Measurements from ENCODE around the gene ZNF83. TPM values are rescaled to one million over a fixed set of nuclear protein-coding genes. Genes with fewer than 3 reads are reported as not detected.
A peak's percentile ranks its signal among the peaks of the same experiment; 100 is the strongest.
"Not testable (repeated sequence)": the region's sequence is repeated elsewhere in the genome, so short reads cannot be mapped to it uniquely, and the experiment has no call there.

Gene ZNF83
- total RNA-seq (100 to 1,000 TPM in 2 of 5 experiments, 10 to 100 TPM in 3; 49.7 to 113 (median 70.5) TPM), polyA plus RNA-seq (10 to 100 TPM; 17.2 to 21.8 TPM), total RNA-seq (89.5 reads per million, percentile 82 among the genes with 10 or more reads in this experiment)

- Mint-ChIP-seq H3K4me1 (peaks cover 11 to 27% (median 20%) of the 10 kb centered on the region in 7 donors), H3K36me3 (peaks cover 6 to 51% (median 29%) of the 10 kb centered on the region in 5 donors), H3K27me3 (no peaks in the 10 kb centered on the region), H3K9me3 (peaks cover 3 to 80% (median 21%) of the 10 kb centered on the region in 11 donors), H3K27ac (peak within 1 kb of the TSS; percentile 94 to 98 (median 97)), H3K4me3 (peak within 1 kb of the TSS; percentile 92 to 98 (median 95))
- Histone ChIP-seq H3K27ac (ENCODE audit: low read depth, low read length) (peak within 1 kb of the TSS; percentile 99), H3K36me3 (ENCODE audit: control insufficient read depth in 2 of 3, insufficient read depth in 3 of 3, low read length in 3 of 3) (peaks cover 0 to 5% (median 0%) of the 10 kb centered on the region in 3 experiments), H3K27me3 (ENCODE audit: control insufficient read depth in 2 of 2, insufficient read depth in 2 of 2, low read length in 2 of 2) (no peaks in the 10 kb centered on the region), H3K4me3 (ENCODE audit: low read length) (peak within 1 kb of the TSS; percentile 86), H3K9me3 (ENCODE audit: control insufficient read depth in 2 of 3, low read length in 3 of 3) (no peaks in the 10 kb centered on the region), H3K4me1 (ENCODE audit: control insufficient read depth in 2 of 2, insufficient read depth in 2 of 2, low read length in 2 of 2) (peaks cover 7 to 8% of the 10 kb centered on the region in 2 donors)
- CTCF ChIA-PET = no interaction called here
- intact Hi-C loops (cut with micrococcal nuclease) = loop anchor here (1.0 to 10.0 kb wide), 17 partner anchors 37 to 829 kb away; partner anchors contain the start of genes ZNF320 (in 2 of the 2), ZNF611 (in 2 of the 2), ZNF701 (in 2 of the 2) and ZNF808 (in 2 of the 2)
- POLR2A ChIA-PET = interaction anchor here (0.9 to 2.2 kb wide), 5 partner anchors 37 to 109 kb away, joined by 3 to 10 read pairs (median 3); no protein-coding TSS in a partner anchor
- DNase-seq (peak; percentile 81 to 97 (median 92)), ATAC-seq (peak; percentile 99)
Observed at GRCh38 chr19:52637718-52638585, at the start of gene ZNF83. Gene ZNF83, minus strand, starts transcription at chr19:52638355.

DNA sequence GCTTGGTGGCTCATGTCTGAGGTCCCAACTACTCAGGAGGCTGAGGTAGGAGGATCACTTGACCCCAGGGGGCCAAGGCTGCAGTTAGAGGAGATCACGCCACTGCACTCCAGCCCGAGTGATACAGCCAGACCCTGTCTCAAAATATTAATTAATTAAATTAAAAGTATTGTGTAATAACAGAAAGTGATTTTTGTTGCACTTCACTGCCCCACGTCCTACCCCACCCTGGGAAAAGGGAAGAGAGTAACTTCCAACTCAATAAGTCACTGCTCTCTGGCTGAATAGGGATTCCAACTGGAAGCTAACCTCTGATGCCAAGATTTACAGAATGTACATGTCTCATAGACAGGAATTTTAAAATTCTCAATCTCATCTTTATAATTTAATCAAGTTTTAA, 49.5 kb upstream of the ZNF83 start:
- H3K36me3 ChIP-seq (ENCODE audit: control insufficient read depth in 2 of 3, insufficient read depth in 3 of 3, low read length in 3 of 3) = peaks cover 0 to 14% (median 0%) of the 10 kb centered on the region in 3 experiments
- POLR2A ChIA-PET = interaction anchor here (0.6 to 0.9 kb wide), 2 partner anchors 167 to 412 kb away, joined by 3 read pairs; no protein-coding TSS in a partner anchor
- intact Hi-C loops (cut with micrococcal nuclease) = no loop called here
- peaks cover 6 to 9% of the 10 kb centered on the region in 2 donors for H3K4me1 ChIP-seq (ENCODE audit: control insufficient read depth in 2 of 2, insufficient read depth in 2 of 2, low read length in 2 of 2)
- no peak for ATAC-seq
- Mint-ChIP-seq H3K9me3 (peaks cover 0 to 12% (median 0%) of the 10 kb centered on the region in 11 donors), H3K36me3 (peaks cover 0 to 44% (median 24%) of the 10 kb centered on the region in 5 donors), H3K27me3 (no peaks in the 10 kb centered on the region), H3K27ac (no peak overlapping the region), H3K4me3 (no peak overlapping the region), H3K4me1 (peaks cover 26 to 44% (median 41%) of the 10 kb centered on the region in 7 donors)
- CTCF ChIA-PET = no interaction called here
- H3K27ac ChIP-seq (ENCODE audit: low read depth, low read length) = no peak overlapping the region
- no peaks in the 10 kb centered on the region for H3K9me3 ChIP-seq (ENCODE audit: control insufficient read depth in 2 of 3, low read length in 3 of 3)
- H3K4me3 ChIP-seq (ENCODE audit: low read length) = no peak overlapping the region
- DNase-seq = no peak
- no peaks in the 10 kb centered on the region for H3K27me3 ChIP-seq (ENCODE audit: control insufficient read depth in 2 of 2, insufficient read depth in 2 of 2, low read length in 2 of 2)

DNA sequence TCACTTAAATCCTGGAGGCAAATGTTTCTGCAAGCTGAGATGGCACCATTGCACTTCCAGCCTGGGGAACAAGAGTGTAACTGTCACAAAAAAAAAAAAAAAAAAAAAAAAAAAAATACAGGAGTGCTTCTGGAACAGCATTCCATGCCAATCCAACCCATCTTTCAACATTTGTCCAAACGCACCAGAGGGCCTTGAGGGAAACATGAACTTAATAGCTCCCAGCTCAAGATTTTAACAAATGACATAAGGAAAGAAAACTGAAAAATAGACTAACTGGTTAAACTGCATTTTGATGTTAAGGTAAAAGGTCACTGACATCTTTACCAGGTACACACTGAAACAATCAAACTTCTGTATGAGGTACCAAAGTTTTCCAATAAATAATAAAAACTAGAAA, 47.7 kb upstream of the ZNF83 start:
- ChIA-PET POLR2A (no interaction called here), CTCF (no interaction called here)
- intact Hi-C loops (cut with micrococcal nuclease) = no loop called here
- peaks cover 0 to 16% (median 0%) of the 10 kb centered on the region in 11 donors for H3K9me3 Mint-ChIP-seq
- H3K36me3 ChIP-seq (ENCODE audit: control insufficient read depth in 2 of 3, insufficient read depth in 3 of 3, low read length in 3 of 3) = peaks cover 0 to 14% (median 0%) of the 10 kb centered on the region in 3 experiments
- peaks cover 2 to 9% of the 10 kb centered on the region in 2 donors for H3K4me1 ChIP-seq (ENCODE audit: control insufficient read depth in 2 of 2, insufficient read depth in 2 of 2, low read length in 2 of 2)
- H3K27ac ChIP-seq (ENCODE audit: low read depth, low read length) = no peak overlapping the region
- peaks cover 23 to 44% (median 42%) of the 10 kb centered on the region in 7 donors for H3K4me1 Mint-ChIP-seq
- H3K4me3 ChIP-seq (ENCODE audit: low read length) = no peak overlapping the region
- no peak overlapping the region for H3K4me3 Mint-ChIP-seq
- no peaks in the 10 kb centered on the region for H3K27me3 ChIP-seq (ENCODE audit: control insufficient read depth in 2 of 2, insufficient read depth in 2 of 2, low read length in 2 of 2)
- ATAC-seq (no peak), DNase-seq (no peak)
- no peak overlapping the region for H3K27ac Mint-ChIP-seq
- H3K36me3 Mint-ChIP-seq = peaks cover 0 to 53% (median 30%) of the 10 kb centered on the region in 5 donors
- H3K9me3 ChIP-seq (ENCODE audit: control insufficient read depth in 2 of 3, low read length in 3 of 3) = no peaks in the 10 kb centered on the region
- no peaks in the 10 kb centered on the region for H3K27me3 Mint-ChIP-seq

- peaks cover 0 to 42% (median 7%) of the 10 kb centered on the region in 11 donors for H3K9me3 Mint-ChIP-seq
- H3K27me3 ChIP-seq (ENCODE audit: control insufficient read depth in 2 of 2, insufficient read depth in 2 of 2, low read length in 2 of 2); H3K27ac ChIP-seq (ENCODE audit: low read depth, low read length); DNase-seq; H3K4me3 Mint-ChIP-seq; H3K4me1 ChIP-seq (ENCODE audit: control insufficient read depth in 2 of 2, insufficient read depth in 2 of 2, low read length in 2 of 2); H3K4me3 ChIP-seq (ENCODE audit: low read length); H3K27me3 Mint-ChIP-seq; ATAC-seq; intact Hi-C loops (cut with micrococcal nuclease); H3K9me3 ChIP-seq (ENCODE audit: control insufficient read depth in 2 of 3, low read length in 3 of 3): not testable (repeated sequence)
- H3K4me1 Mint-ChIP-seq = peaks cover 7 to 32% (median 22%) of the 10 kb centered on the region in 7 donors
- ChIA-PET POLR2A (interaction anchor here (0.7 to 0.9 kb wide), 2 partner anchors 11 to 354 kb away, joined by 3 read pairs; no protein-coding TSS in a partner anchor), CTCF (interaction anchor here (0.7 kb wide), 1 partner anchor 195 kb away, joined by 3 read pairs; no protein-coding TSS in a partner anchor)
- peaks cover 6 to 57% (median 49%) of the 10 kb centered on the region in 5 donors for H3K36me3 Mint-ChIP-seq
- peaks cover 0 to 18% (median 0%) of the 10 kb centered on the region in 3 experiments for H3K36me3 ChIP-seq (ENCODE audit: control insufficient read depth in 2 of 3, insufficient read depth in 3 of 3, low read length in 3 of 3)
- H3K27ac Mint-ChIP-seq = peak overlapping the region in 1 of 9 donors; percentile 32
Observed at GRCh38 chr19:52681216-52681615, 43.1 kb upstream of the ZNF83 start.

- DNase-seq (no peak), ATAC-seq (no peak)
- no peaks in the 10 kb centered on the region for H3K4me1 ChIP-seq (ENCODE audit: control insufficient read depth in 2 of 2, insufficient read depth in 2 of 2, low read length in 2 of 2)
- H3K4me3 Mint-ChIP-seq = peak overlapping the region in 1 of 10 donors; percentile 39
- peak overlapping the region in 3 of 9 donors; percentile 40 to 69 (median 49) for H3K27ac Mint-ChIP-seq
- ChIA-PET POLR2A (interaction anchor here (0.8 kb wide), 1 partner anchor 42 kb away, joined by 3 read pairs; the partner anchor contains the start of gene ZNF83), CTCF (no interaction called here)
- H3K9me3 ChIP-seq (ENCODE audit: control insufficient read depth in 2 of 3, low read length in 3 of 3) = no peaks in the 10 kb centered on the region
- peaks cover 15 to 63% (median 55%) of the 10 kb centered on the region in 5 donors for H3K36me3 Mint-ChIP-seq
- no peaks in the 10 kb centered on the region for H3K27me3 Mint-ChIP-seq
- intact Hi-C loops (cut with micrococcal nuclease) = no loop called here
- H3K4me1 Mint-ChIP-seq = peaks cover 3 to 33% (median 22%) of the 10 kb centered on the region in 7 donors
- H3K4me3 ChIP-seq (ENCODE audit: low read length) = no peak overlapping the region
- H3K9me3 Mint-ChIP-seq = peaks cover 4 to 55% (median 20%) of the 10 kb centered on the region in 11 donors
- no peak overlapping the region for H3K27ac ChIP-seq (ENCODE audit: low read depth, low read length)
- H3K36me3 ChIP-seq (ENCODE audit: control insufficient read depth in 2 of 3, insufficient read depth in 3 of 3, low read length in 3 of 3) = peaks cover 0 to 14% (median 0%) of the 10 kb centered on the region in 3 experiments
- no peaks in the 10 kb centered on the region for H3K27me3 ChIP-seq (ENCODE audit: control insufficient read depth in 2 of 2, insufficient read depth in 2 of 2, low read length in 2 of 2)
Observed at GRCh38 chr19:52679598-52679997, 41.4 kb upstream of the ZNF83 start.

DNA sequence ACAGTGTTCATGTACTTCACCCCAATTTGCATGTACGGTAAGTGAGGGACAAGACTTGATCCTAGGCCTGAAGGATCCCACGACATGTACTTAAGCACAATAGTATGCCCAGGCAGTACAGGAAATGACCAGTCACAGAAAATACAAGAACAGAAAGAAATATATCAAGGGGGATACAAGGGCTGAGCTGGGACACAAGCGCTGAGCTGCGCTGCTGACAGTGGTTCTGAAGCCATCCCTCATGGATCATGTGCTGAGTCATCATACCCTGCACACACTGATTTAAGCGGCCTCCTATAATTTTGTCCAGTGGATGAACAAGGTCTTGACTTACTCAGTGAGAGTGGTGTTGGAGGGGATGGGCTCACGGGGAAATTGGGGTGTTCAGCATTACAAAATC, 37.1 kb upstream of the ZNF83 start:
- Mint-ChIP-seq H3K36me3 (peaks cover 16 to 73% (median 64%) of the 10 kb centered on the region in 5 donors), H3K27ac (peak overlapping the region in 2 of 9 donors; percentile 46 to 76), H3K4me3 (peak overlapping the region in 2 of 10 donors; percentile 7 to 29), H3K4me1 (peaks cover 2 to 39% (median 28%) of the 10 kb centered on the region in 7 donors), H3K9me3 (peaks cover 4 to 81% (median 18%) of the 10 kb centered on the region in 11 donors)
- H3K27me3 Mint-ChIP-seq; H3K27ac ChIP-seq (ENCODE audit: low read depth, low read length); H3K9me3 ChIP-seq (ENCODE audit: control insufficient read depth in 2 of 3, low read length in 3 of 3); intact Hi-C loops (cut with micrococcal nuclease); H3K36me3 ChIP-seq (ENCODE audit: control insufficient read depth in 2 of 3, insufficient read depth in 3 of 3, low read length in 3 of 3); CTCF ChIA-PET; H3K4me3 ChIP-seq (ENCODE audit: low read length); H3K4me1 ChIP-seq (ENCODE audit: control insufficient read depth in 2 of 2, insufficient read depth in 2 of 2, low read length in 2 of 2); DNase-seq; ATAC-seq; H3K27me3 ChIP-seq (ENCODE audit: control insufficient read depth in 2 of 2, insufficient read depth in 2 of 2, low read length in 2 of 2): not testable (repeated sequence)
- POLR2A ChIA-PET = interaction anchor here (0.6 kb wide), 1 partner anchor 18 kb away, joined by 4 read pairs; no protein-coding TSS in a partner anchor
